Ishikawa (cell line): ENCODE data around the gene SHB.
A peak's percentile ranks its signal among the peaks of the same experiment; 100 is the strongest.

Experiments
- CEBPB ChIP-seq: IDR thresholded peaks from 2 replicates; pipeline ENCODE4 v1.6.1; 2012
- CREB1 ChIP-seq: IDR thresholded peaks from 2 replicates; pipeline ENCODE4 v1.6.1; 2012; ENCODE audit warnings: low read depth
- EGR1 ChIP-seq: IDR thresholded peaks from 2 replicates; pipeline ENCODE4 v1.6.1; 2012
- EP300 ChIP-seq: IDR thresholded peaks from 2 replicates; pipeline ENCODE4 v1.6.1; 2012; ENCODE audit warnings: borderline replicate concordance
- FOXM1 ChIP-seq: IDR thresholded peaks from 2 replicates; pipeline ENCODE4 v1.6.1; 2012; ENCODE audit warnings: low read depth, borderline replicate concordance
- NFIC ChIP-seq: IDR thresholded peaks from 2 replicates; pipeline ENCODE4 v1.6.1; 2012
- RAD21 ChIP-seq: IDR thresholded peaks from 2 replicates; pipeline ENCODE4 v1.6.1; 2012; ENCODE audit warnings: low read depth
- TAF1 ChIP-seq: IDR thresholded peaks from 2 replicates; pipeline ENCODE4 v1.6.1; 2012; ENCODE audit warnings: low read depth, mild to moderate bottlenecking
- TCF12 ChIP-seq: IDR thresholded peaks from 2 replicates; pipeline ENCODE4 v1.6.1; 2012; ENCODE audit warnings: low read depth
- TEAD4 ChIP-seq: IDR thresholded peaks from 2 replicates; pipeline ENCODE4 v1.6.1; 2012
- YY1 ChIP-seq: IDR thresholded peaks from 2 replicates; pipeline ENCODE4 v1.6.1; 2012; ENCODE audit warnings: low read depth
- ZBTB7A ChIP-seq: IDR thresholded peaks from 2 replicates; pipeline ENCODE4 v1.6.1; 2012; ENCODE audit warnings: low read depth
- TF ChIP-seq, protein P1 (sequence below): IDR thresholded peaks from 2 replicates; pipeline ENCODE4 v1.6.1; 2012
- TF ChIP-seq, protein P2 (sequence below): IDR thresholded peaks from 2 replicates; pipeline ENCODE4 v1.6.1; 2012
- TF ChIP-seq, protein P3 (sequence below): IDR thresholded peaks from 2 replicates; pipeline ENCODE4 v1.6.1; 2012; ENCODE audit warnings: low read depth, mild to moderate bottlenecking

The SHB gene

GRCh38 chr9:38003946-38004808 is 64.8 kb downstream of the SHB start:
- TF ChIP-seq EGR1 (no peak), TCF12 (no peak), EP300 (no peak), NFIC (no peak), YY1 (no peak), RAD21 (no peak), CREB1 (no peak), TAF1 (no peak), TEAD4 (no peak)
- TF ChIP-seq, protein P1, sequence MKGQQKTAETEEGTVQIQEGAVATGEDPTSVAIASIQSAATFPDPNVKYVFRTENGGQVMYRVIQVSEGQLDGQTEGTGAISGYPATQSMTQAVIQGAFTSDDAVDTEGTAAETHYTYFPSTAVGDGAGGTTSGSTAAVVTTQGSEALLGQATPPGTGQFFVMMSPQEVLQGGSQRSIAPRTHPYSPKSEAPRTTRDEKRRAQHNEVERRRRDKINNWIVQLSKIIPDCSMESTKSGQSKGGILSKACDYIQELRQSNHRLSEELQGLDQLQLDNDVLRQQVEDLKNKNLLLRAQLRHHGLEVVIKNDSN = no peak
- TF ChIP-seq, protein P2, sequence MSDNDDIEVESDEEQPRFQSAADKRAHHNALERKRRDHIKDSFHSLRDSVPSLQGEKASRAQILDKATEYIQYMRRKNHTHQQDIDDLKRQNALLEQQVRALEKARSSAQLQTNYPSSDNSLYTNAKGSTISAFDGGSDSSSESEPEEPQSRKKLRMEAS = no peak
- TF ChIP-seq, protein P3, sequence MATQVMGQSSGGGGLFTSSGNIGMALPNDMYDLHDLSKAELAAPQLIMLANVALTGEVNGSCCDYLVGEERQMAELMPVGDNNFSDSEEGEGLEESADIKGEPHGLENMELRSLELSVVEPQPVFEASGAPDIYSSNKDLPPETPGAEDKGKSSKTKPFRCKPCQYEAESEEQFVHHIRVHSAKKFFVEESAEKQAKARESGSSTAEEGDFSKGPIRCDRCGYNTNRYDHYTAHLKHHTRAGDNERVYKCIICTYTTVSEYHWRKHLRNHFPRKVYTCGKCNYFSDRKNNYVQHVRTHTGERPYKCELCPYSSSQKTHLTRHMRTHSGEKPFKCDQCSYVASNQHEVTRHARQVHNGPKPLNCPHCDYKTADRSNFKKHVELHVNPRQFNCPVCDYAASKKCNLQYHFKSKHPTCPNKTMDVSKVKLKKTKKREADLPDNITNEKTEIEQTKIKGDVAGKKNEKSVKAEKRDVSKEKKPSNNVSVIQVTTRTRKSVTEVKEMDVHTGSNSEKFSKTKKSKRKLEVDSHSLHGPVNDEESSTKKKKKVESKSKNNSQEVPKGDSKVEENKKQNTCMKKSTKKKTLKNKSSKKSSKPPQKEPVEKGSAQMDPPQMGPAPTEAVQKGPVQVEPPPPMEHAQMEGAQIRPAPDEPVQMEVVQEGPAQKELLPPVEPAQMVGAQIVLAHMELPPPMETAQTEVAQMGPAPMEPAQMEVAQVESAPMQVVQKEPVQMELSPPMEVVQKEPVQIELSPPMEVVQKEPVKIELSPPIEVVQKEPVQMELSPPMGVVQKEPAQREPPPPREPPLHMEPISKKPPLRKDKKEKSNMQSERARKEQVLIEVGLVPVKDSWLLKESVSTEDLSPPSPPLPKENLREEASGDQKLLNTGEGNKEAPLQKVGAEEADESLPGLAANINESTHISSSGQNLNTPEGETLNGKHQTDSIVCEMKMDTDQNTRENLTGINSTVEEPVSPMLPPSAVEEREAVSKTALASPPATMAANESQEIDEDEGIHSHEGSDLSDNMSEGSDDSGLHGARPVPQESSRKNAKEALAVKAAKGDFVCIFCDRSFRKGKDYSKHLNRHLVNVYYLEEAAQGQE = no peak

- no peak for TF ChIP-seq YY1
- no peak for TF ChIP-seq TCF12
- TF ChIP-seq EP300 = no peak
- TF ChIP-seq, protein P3 = no peak
- TF ChIP-seq TEAD4 = no peak
- no peak for TF ChIP-seq EGR1
- no peak for TF ChIP-seq CREB1
- no peak for TF ChIP-seq CEBPB
These were observed 65.8 kb downstream of the SHB start for GRCh38 chr9:38003230-38003629.

DNA sequence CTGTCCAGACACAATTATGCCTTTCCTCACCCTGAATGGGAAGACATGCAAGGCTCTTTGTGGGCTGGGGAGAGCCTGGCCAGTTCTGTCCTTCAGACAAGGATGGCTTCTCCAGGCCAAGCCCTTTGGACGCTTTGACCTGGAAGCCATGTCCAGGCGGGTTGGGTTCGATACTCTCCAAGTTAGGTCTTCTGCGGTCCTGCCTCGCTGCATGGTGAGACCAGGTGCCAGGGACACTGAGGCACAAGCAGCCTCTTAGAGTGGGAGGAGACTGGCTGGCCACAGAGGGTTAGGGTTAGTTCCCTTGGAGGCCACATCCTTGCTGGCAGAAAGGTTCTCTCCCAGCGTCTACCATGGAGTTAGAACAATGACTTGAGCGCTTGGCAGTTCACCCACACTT is 67.6 kb downstream of the SHB start:
- TF ChIP-seq EGR1 = no peak
- TF ChIP-seq CREB1 = no peak
- TF ChIP-seq FOXM1 = no peak
- TF ChIP-seq CEBPB = no peak
- TF ChIP-seq EP300 = no peak

DNA sequence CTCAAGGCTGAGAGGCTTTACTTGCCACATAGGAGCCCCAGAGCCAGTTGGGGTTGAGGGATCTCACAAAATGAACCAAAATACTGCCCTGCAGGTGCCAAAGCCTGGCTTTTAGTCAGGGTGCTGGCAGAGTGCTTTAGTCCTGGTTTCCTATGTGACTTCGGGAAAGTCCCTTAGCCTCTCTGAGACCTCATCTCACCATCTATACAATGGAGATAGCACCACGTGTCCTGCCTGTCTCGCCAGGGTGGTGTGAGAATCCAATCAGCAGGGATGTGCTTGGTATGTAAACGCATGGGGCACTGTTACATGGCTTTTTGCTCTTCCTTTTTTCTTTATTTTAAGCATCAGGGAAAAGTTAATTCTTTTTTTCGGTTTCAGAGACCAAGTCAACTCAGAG is 68.3 kb downstream of the SHB start:
- TF ChIP-seq, protein P2 = no peak
- no peak for TF ChIP-seq NFIC
- TF ChIP-seq, protein P1 = no peak
- TF ChIP-seq ZBTB7A = no peak
- no peak for TF ChIP-seq TAF1
- no peak for TF ChIP-seq FOXM1

GRCh38 chr9:38000332-38000731 is 68.7 kb downstream of the SHB start:
- peak; percentile 8; the same call in 1 of the 2 replicates for TF ChIP-seq RAD21
- no peak for TF ChIP-seq TEAD4

GRCh38 chr9:37999588-38000189 is 69.3 kb downstream of the SHB start:
- TF ChIP-seq, protein P3 = no peak
- TF ChIP-seq, protein P2 = no peak
- TF ChIP-seq TAF1 (no peak), TEAD4 (no peak), ZBTB7A (no peak), FOXM1 (no peak), NFIC (no peak), CEBPB (no peak), YY1 (no peak)
- TF ChIP-seq, protein P1 = no peak
